ENCODE results near the gene EVX2.

EVX2 gene

GRCh38 chr2:176106581-176107539 lies 23.1 kb upstream of the EVX2 start, which contains the start of gene HOXD11:
Gene HOXD11, plus strand, starts transcription at chr2:176107280. Its CDS starts 76 bp downstream, at chr2:176107356.
- DNase-seq: peak; percentile 56

- DNase-seq: no peak
Observed at GRCh38 chr2:176105730-176106580, 22.2 kb upstream of the EVX2 start.

GRCh38 chr2:176105078-176105729 lies 21.4 kb upstream of the EVX2 start:
- no peak for DNase-seq

GRCh38 chr2:176104316-176105077 lies 20.7 kb upstream of the EVX2 start:
- no peak for DNase-seq

- DNase-seq: no peak
Observed at GRCh38 chr2:176103742-176104315, 20.1 kb upstream of the EVX2 start.

GRCh38 chr2:176103194-176103593 lies 19.4 kb upstream of the EVX2 start:
- DNase-seq: no peak

- no peak for DNase-seq
Observed at GRCh38 chr2:176102309-176102866, 18.6 kb upstream of the EVX2 start.

GRCh38 chr2:176101842-176102241 lies 18.1 kb upstream of the EVX2 start:
- no peak for DNase-seq

GRCh38 chr2:176101216-176101830 lies 17.6 kb upstream of the EVX2 start:
- no peak for DNase-seq

- DNase-seq: peak; percentile 23
Observed at GRCh38 chr2:176100547-176101140, 16.9 kb upstream of the EVX2 start.

- DNase-seq: peak; percentile 35
Observed at GRCh38 chr2:176099728-176100546, 16.2 kb upstream of the EVX2 start, which contains the start of gene HOXD12. Gene HOXD12, plus strand, starts transcription at chr2:176099795. Its CDS starts 7 bp downstream, at chr2:176099802.

GRCh38 chr2:176099159-176099727 lies 15.5 kb upstream of the EVX2 start:
- DNase-seq: peak; percentile 29

- peak; percentile 36 for DNase-seq
Observed at GRCh38 chr2:176098366-176099158, 14.8 kb upstream of the EVX2 start.

- no peak for DNase-seq
Observed at GRCh38 chr2:176097820-176098365, 14.1 kb upstream of the EVX2 start.

- DNase-seq: peak; percentile 75
Observed at GRCh38 chr2:176096986-176097819, 13.4 kb upstream of the EVX2 start.

GRCh38 chr2:176096243-176096985 lies 12.7 kb upstream of the EVX2 start:
- DNase-seq: peak; percentile 51
